Activated T-cell treated with anti-CD3 and anti-CD28 coated beads, Interleukin-2, amount 50 U/mL, for 72 hours (primary cell): ENCODE results near the gene PDXP. TPM values are rescaled to one million over a fixed set of nuclear protein-coding genes. Genes with fewer than 3 reads are reported as not detected.

Experiments used
- ATAC-seq, 2 donors: fragments of 150-1000 bp; cut with Tn5 transposase; replicated peaks in 1 of 2; 2 replicates each; pipeline ENCODE4 v1.10.0; 2021; ENCODE audit warnings: moderate library complexity in 2 of 2, mild to moderate bottlenecking in 1 of 2
- DNase-seq, 2 donors: peaks; one replicate each; pipeline ENCODE4 v3.0.0; 2021 to 2022; ENCODE audit warnings: mixed read lengths in 1 of 2
- H3K27ac Mint-ChIP-seq: one replicate; pipeline ENCODE4 v1.8.0; 2022; ENCODE audit warnings: mild to moderate bottlenecking, moderate library complexity, mixed read lengths
- H3K27me3 Mint-ChIP-seq: one replicate; pipeline ENCODE4 v1.8.0; 2022; ENCODE audit warnings: low read depth, mixed read lengths
- H3K36me3 Mint-ChIP-seq, 2 donors: one replicate each; pipeline ENCODE4 v1.8.0; 2022; ENCODE audit warnings: mixed read lengths in 2 of 2, mild to moderate bottlenecking in 1 of 2; ENCODE audit not compliant: insufficient read depth in 2 of 2
- H3K4me1 Mint-ChIP-seq: one replicate; pipeline ENCODE4 v1.8.0; 2022; ENCODE audit warnings: low read depth, mixed read lengths
- H3K4me3 Mint-ChIP-seq, 2 donors: one replicate each; pipeline ENCODE4 v1.8.0; 2022; ENCODE audit warnings: mild to moderate bottlenecking in 2 of 2, mixed read lengths in 2 of 2, moderate library complexity in 2 of 2
- H3K9me3 Mint-ChIP-seq, 2 donors: one replicate each; pipeline ENCODE4 v1.8.0; 2022; ENCODE audit warnings: mixed read lengths in 2 of 2
- total RNA-seq, 2 donors: library from RNA; stranded (reverse); gene quantifications; one replicate each; pipeline ENCODE4 v1.2.3, GENCODE V29; 2022

The PDXP gene
- total RNA-seq, 2 donors from 2014 or later = 14.8 to 17.2 TPM

DNA sequence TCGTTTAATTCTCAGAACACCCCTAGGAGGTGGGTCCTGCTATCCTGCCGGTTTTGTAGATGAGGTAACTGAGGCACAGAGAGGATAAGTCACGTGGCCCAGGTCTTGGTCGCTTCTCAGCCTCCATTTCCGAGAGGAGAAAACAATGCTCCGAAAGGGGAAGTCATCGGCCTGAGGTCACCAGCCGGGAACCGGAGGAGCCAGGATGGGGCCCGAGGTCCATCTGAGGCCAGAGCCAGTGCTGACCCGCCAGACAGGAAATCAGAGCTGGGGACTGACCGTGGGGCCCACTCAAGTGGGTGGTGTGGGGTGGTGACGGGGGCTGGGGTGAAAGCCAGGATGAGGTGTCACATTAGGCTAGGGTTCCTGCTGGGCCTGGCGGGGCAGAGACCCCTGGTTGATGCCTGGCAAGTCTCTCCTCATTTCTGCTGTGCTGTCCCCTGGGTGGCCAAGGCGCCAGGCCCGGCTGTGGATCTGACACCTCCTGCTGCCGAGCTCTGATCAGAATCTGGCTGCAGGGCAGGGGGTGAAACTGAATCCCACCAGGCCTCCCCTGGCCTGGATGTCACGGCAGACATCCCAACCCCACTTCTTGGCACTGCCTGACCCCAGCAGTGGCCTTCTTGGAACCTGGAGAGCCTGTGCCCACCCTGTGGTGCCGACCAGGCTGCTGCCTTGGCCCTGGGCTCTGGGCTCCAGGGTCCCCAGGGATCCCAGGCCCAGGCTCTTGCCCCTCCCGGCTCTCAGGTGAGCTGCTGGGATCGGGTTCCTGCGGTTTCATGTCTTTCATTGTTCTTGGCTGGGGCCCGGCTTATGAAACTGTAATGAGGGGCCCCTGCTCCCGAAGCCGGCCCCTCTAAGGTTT lies 50.3 kb downstream of the PDXP start:
- Mint-ChIP-seq H3K36me3 (no peaks in the 10 kb centered on the region), H3K4me1 (no peaks in the 10 kb centered on the region), H3K4me3 (no peak overlapping the region), H3K27ac (no peak overlapping the region), H3K27me3 (no peaks in the 10 kb centered on the region), H3K9me3 (no peaks in the 10 kb centered on the region)
- DNase-seq = no peak
- ATAC-seq = no peak

DNA sequence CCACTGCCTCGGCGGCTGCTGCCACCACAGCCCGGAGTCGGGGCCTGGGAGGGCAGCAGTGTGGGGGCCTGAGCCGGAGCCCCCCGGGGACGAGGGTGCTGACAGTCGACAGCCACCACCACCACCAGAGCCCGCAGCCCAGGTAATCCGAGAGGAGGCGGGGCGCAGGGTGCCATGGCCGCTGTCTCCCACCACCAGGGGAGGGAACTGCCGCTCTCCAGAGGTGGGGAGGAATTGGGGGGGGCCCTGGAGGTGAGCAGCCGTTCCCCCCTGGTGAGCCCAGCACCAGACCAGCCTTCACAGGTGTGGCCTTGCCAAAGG lies 50.9 kb downstream of the PDXP start:
- Mint-ChIP-seq H3K27me3 (no peaks in the 10 kb centered on the region), H3K27ac (no peak overlapping the region), H3K4me1 (no peaks in the 10 kb centered on the region), H3K9me3 (no peaks in the 10 kb centered on the region), H3K36me3 (no peaks in the 10 kb centered on the region), H3K4me3 (no peak overlapping the region)
- ATAC-seq = no peak
- DNase-seq = no peak

DNA sequence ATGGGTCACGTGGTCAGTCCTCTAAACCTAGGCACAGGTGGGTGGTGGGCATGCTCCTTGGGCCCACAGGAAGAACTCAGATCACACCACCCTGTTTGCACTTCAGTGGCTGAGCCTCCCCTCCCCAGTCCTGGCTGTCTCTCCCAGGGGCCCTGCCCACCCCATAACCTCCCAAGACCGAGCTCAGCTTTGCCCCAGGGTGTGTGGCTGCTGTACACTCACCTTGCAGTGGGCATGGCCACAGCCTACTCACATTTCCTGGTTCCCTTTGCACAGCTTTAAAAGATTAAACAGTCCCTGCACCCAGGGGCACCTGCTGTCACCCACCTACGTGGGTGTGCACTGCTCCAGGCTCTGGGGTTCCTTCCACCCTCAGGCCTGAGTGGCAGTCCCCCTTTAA lies 52.2 kb downstream of the PDXP start:
- Mint-ChIP-seq H3K27ac (no peak overlapping the region), H3K27me3 (no peaks in the 10 kb centered on the region), H3K4me3 (no peak overlapping the region), H3K9me3 (no peaks in the 10 kb centered on the region), H3K4me1 (no peaks in the 10 kb centered on the region), H3K36me3 (no peaks in the 10 kb centered on the region)
- no peak for ATAC-seq
- no peak for DNase-seq

DNA sequence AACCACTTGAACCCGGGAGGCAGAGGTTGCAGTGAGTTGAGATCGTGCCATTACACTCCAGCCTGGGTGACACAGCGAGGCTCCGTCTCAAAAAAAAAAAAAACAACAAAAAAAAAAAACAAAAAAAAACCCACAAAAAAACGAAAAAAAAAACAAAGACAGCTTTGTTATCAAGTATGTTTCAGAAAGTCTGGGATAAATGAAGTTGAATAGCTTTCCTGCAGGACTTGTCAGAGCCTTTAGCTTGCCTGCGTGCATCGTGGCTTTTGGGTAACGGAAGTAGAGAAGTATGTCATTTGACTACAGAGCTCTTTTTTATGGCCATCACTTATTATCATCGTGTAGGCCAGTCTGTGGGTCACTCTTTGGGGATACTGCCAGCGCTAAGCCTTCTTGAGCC lies 53.0 kb downstream of the PDXP start:
- Mint-ChIP-seq H3K9me3 (no peaks in the 10 kb centered on the region), H3K4me1 (no peaks in the 10 kb centered on the region), H3K36me3 (no peaks in the 10 kb centered on the region), H3K27me3 (no peaks in the 10 kb centered on the region), H3K4me3 (no peak overlapping the region), H3K27ac (no peak overlapping the region)
- no peak for ATAC-seq
- DNase-seq = no peak

DNA sequence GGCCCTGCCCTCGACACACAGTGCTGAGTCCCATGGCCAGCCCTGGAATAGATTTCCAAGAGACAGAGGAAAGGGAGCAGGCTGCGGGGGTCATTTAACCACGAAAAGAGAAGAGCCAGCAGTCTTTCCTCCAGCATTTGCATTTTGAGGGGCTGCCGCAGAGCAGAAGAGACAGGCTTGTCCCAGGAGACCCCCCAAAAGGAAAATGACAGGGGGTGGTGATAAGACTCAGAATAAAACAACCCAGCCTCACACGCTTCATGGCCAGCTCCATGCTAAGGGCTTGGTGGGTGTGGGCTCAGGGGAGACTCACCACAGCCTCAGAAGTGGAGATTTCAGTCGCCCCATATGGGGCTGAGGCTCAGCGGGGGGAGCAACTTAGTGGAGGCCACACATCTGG lies 55.2 kb downstream of the PDXP start:
- Mint-ChIP-seq H3K27me3 (no peaks in the 10 kb centered on the region), H3K9me3 (no peaks in the 10 kb centered on the region), H3K4me1 (no peaks in the 10 kb centered on the region), H3K4me3 (no peak overlapping the region), H3K36me3 (no peaks in the 10 kb centered on the region), H3K27ac (no peak overlapping the region)
- no peak for DNase-seq
- ATAC-seq = no peak

GRCh38 chr22:37714634-37715033 lies 56.1 kb downstream of the PDXP start:
- H3K4me1 Mint-ChIP-seq = peaks cover 4% of the 10 kb centered on the region
- H3K27ac Mint-ChIP-seq = no peak overlapping the region
- ATAC-seq = no peak

DNA sequence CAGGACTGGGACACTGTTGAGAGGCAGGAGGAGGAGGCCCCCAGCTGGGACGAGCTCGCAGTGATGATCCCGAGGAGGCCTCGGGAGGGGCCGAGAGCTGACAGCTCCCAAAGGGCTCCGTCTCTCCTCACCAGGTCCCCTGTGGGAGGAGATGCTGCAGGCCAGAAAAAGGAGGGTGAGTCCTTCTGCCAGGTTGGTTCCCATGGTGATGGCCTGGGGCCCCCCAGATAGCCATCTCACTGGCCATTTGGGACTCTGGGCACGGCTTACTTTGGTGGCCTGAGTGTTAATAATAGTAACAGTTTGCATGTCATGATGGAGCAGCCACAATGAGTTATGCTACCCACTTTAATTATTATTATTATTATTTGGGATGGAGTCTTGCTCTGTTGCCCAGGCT lies 57.2 kb downstream of the PDXP start:
- H3K27me3 Mint-ChIP-seq = no peaks in the 10 kb centered on the region
- DNase-seq (no peak), ATAC-seq (no peak)
- no peak overlapping the region for H3K27ac Mint-ChIP-seq
- H3K36me3 Mint-ChIP-seq = no peaks in the 10 kb centered on the region
- H3K4me3 Mint-ChIP-seq = no peak overlapping the region
- no peaks in the 10 kb centered on the region for H3K9me3 Mint-ChIP-seq
- H3K4me1 Mint-ChIP-seq = peaks cover 7% of the 10 kb centered on the region

More at GRCh38 chr22:37714634-37715033, 56.1 kb downstream of the PDXP start:
- Mint-ChIP-seq H3K36me3 (no peaks in the 10 kb centered on the region), H3K4me3 (no peak overlapping the region), H3K9me3 (no peaks in the 10 kb centered on the region), H3K27me3 (no peaks in the 10 kb centered on the region)
- no peak for DNase-seq

Other genes with a start within 250 kb of the PDXP start
- gene ELFN2, start 231.2 kb upstream of the PDXP start, total RNA-seq = under 1 TPM; 0.58 to 0.62 TPM
- 100 to 1,000 TPM in 1 of 2 donors, 10 to 100 TPM in 1; 94.0 to 116 TPM for gene MFNG, start 172.3 kb upstream of the PDXP start, total RNA-seq
- gene CARD10, start 139.3 kb upstream of the PDXP start, total RNA-seq = under 1 TPM in 1 of 2 donors, not detected in 1; 0.25 TPM
- 1 to 10 TPM; 4.0 to 4.6 TPM for gene CDC42EP1, start 98.2 kb upstream of the PDXP start, total RNA-seq
- gene LGALS2, start 78.6 kb upstream of the PDXP start, total RNA-seq = not detected
- gene GGA1, start 49.9 kb upstream of the PDXP start, total RNA-seq = 10 to 100 TPM; 81.5 to 96.2 TPM
- 100 to 1,000 TPM in 1 of 2 donors, 10 to 100 TPM in 1; 99.0 to 103 TPM for gene SH3BP1, start 19.1 kb upstream of the PDXP start, total RNA-seq
- gene LGALS1, start 16.9 kb downstream of the PDXP start, total RNA-seq = 100 to 1,000 TPM; 303 to 803 TPM
- gene NOL12, start 27.6 kb downstream of the PDXP start, total RNA-seq = 10 to 100 TPM; 31.3 to 36.3 TPM
- 10 to 100 TPM; 25.4 to 28.6 TPM for gene TRIOBP, start 38.3 kb downstream of the PDXP start, total RNA-seq
- gene GCAT, start 149.2 kb downstream of the PDXP start, total RNA-seq = 10 to 100 TPM; 14.9 to 22.7 TPM
- under 1 TPM in 1 of 2 donors, not detected in 1; 0.29 TPM for gene GALR3, start 164.7 kb downstream of the PDXP start, total RNA-seq
- gene ANKRD54, start 185.6 kb downstream of the PDXP start, total RNA-seq = 10 to 100 TPM; 22.8 to 28.2 TPM
- 100 to 1,000 TPM; 826 to 905 TPM for gene EIF3L, start 190.7 kb downstream of the PDXP start, total RNA-seq
- gene MICALL1, start 247.6 kb downstream of the PDXP start, total RNA-seq = 10 to 100 TPM; 21.3 to 21.6 TPM